ENCODE data around the gene TPRKB.
"Not testable (repeated sequence)": the region's sequence is repeated elsewhere in the genome, so short reads cannot be mapped to it uniquely, and the experiment has no call there.

The TPRKB gene

DNA sequence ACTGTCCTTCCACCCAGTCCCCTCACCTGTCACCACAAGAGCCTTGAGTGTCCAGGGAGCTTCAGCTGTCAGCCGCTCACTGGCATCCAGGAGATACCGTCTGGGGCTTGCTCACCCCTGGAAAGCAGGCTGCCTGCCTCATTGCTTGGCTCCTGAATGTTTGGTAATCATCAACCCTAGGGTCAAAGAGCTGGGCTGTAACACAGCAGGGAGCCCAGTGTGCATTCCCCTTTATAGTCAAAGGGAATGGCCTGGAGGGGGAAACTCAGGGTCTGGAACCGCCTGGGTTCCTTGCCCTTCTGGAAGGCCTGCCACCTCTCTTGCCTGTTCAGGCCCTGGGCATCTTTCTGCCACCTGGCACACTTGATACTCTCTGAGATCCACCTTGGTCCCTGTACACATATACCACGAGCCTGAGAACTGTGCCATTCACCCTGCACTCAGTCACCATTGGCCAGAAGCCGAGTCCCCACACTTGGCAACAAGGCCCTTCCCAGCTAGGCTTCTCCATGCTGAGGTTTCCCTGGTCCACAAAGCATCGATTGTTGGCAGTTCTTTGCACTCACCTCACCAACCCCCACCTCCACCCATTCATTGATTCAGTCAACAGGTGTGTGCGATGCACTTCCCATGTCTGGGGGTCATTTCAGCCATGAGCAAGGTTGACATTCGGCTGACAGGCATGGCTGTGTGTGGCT lies 35.0 kb downstream of the TPRKB start:
- Histone ChIP-seq H4K20me1 (ENCODE audit: control insufficient read depth, insufficient read depth, low read depth, low read length) (no peaks in the 10 kb centered on the region), H3K4me3 (ENCODE audit: low read length) (no peak overlapping the region), H3K27ac (ENCODE audit: low read depth, low read length) (no peak overlapping the region), H3K79me2 (ENCODE audit: control insufficient read depth, low read length) (no peaks in the 10 kb centered on the region), H3K4me2 (ENCODE audit: low read length) (no peak overlapping the region), H3K36me3 (ENCODE audit: control insufficient read depth, low read length) (no peaks in the 10 kb centered on the region), H3K9me3 (ENCODE audit: control insufficient read depth, insufficient read depth, low read length) (0 out of 2 replicates have a peak, but pooled peaks cover 3% of the 10 kb centered on the region), H3K27me3 (ENCODE audit: control insufficient read depth, low read length) (no peaks in the 10 kb centered on the region; the same call in 1 of the 2 replicates), H3K4me1 (ENCODE audit: control insufficient read depth, low read length) (no peaks in the 10 kb centered on the region), H3K9me2 (replicated peaks; ENCODE audit: control insufficient read depth, low read length) (no peaks in the 10 kb centered on the region), H3F3A (ENCODE audit: control insufficient read depth, insufficient read depth) (no peaks in the 10 kb centered on the region)
- TF ChIP-seq, protein P1, sequence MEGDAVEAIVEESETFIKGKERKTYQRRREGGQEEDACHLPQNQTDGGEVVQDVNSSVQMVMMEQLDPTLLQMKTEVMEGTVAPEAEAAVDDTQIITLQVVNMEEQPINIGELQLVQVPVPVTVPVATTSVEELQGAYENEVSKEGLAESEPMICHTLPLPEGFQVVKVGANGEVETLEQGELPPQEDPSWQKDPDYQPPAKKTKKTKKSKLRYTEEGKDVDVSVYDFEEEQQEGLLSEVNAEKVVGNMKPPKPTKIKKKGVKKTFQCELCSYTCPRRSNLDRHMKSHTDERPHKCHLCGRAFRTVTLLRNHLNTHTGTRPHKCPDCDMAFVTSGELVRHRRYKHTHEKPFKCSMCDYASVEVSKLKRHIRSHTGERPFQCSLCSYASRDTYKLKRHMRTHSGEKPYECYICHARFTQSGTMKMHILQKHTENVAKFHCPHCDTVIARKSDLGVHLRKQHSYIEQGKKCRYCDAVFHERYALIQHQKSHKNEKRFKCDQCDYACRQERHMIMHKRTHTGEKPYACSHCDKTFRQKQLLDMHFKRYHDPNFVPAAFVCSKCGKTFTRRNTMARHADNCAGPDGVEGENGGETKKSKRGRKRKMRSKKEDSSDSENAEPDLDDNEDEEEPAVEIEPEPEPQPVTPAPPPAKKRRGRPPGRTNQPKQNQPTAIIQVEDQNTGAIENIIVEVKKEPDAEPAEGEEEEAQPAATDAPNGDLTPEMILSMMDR (IDR thresholded peaks at IDR 0.05; ENCODE audit: low read depth, low read length, poor library complexity, severe bottlenecking) = no peak
- TF ChIP-seq EZH2phosphoT487 (IDR thresholded peaks at IDR 0.05; ENCODE audit: borderline replicate concordance, low read length) = no peak

GRCh38 chr2:73701448-73701765 lies 35.7 kb downstream of the TPRKB start:
- H3K4me3 ChIP-seq (ENCODE audit: low read length); H3K27me3 ChIP-seq (ENCODE audit: control insufficient read depth, low read length); H3F3A ChIP-seq (ENCODE audit: control insufficient read depth, insufficient read depth); H3K4me2 ChIP-seq (ENCODE audit: low read length); H3K4me1 ChIP-seq (ENCODE audit: control insufficient read depth, low read length); H4K20me1 ChIP-seq (ENCODE audit: control insufficient read depth, insufficient read depth, low read depth, low read length); H3K36me3 ChIP-seq (ENCODE audit: control insufficient read depth, low read length); H3K9me3 ChIP-seq (ENCODE audit: control insufficient read depth, insufficient read depth, low read length); H3K79me2 ChIP-seq (ENCODE audit: control insufficient read depth, low read length); H3K27ac ChIP-seq (ENCODE audit: low read depth, low read length); H3K9me2 ChIP-seq (replicated peaks; ENCODE audit: control insufficient read depth, low read length): not testable (repeated sequence)

DNA sequence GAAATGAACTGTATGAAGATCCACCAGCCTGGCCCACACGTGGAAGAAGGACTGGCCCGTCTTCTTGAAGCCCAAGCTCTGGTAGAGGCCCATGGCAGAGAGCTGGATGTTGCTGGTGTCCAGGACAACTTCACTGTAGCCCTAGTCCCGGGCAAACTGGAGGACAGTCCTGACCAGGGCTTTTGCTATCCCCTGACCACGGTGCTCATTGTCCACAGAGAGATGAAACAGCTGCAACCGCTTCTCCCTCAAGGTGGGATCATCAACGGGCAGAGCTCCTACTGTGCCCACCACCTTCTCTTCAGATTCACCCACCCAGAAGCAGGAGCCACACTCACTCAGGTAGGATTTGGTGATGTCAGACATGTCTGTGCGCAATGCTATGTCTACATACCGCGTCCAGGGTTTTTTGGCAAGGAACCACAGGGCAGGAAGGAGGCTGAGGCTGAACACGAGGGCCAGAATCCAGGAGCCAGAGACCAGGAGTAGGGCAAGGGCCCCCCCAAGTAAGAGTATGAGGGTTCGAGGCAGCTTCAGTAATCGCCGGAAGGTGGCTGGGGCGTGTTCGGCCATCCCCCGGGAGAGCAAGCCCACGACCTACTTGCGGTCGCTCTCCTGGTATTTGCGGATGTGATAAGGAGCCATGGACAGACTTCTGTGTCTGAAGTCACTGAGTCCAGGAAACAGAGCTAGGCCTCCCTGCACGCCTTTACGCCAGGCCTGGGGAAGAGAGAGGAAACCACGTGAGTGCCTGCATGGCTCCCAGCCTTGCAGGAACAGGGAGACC lies 36.3 kb downstream of the TPRKB start:
- H3K9me3 ChIP-seq (ENCODE audit: control insufficient read depth, insufficient read depth, low read length) = 0 out of 2 replicates have a peak, but pooled peaks cover 3% of the 10 kb centered on the region
- no peak overlapping the region for H3K4me3 ChIP-seq (ENCODE audit: low read length)
- no peak overlapping the region for H3K4me2 ChIP-seq (ENCODE audit: low read length)
- no peak overlapping the region for H3K27ac ChIP-seq (ENCODE audit: low read depth, low read length)
- H3K79me2 ChIP-seq (ENCODE audit: control insufficient read depth, low read length) = no peaks in the 10 kb centered on the region
- no peaks in the 10 kb centered on the region for H3K36me3 ChIP-seq (ENCODE audit: control insufficient read depth, low read length)
- no peaks in the 10 kb centered on the region for H3K4me1 ChIP-seq (ENCODE audit: control insufficient read depth, low read length)
- H3F3A ChIP-seq (ENCODE audit: control insufficient read depth, insufficient read depth) = no peaks in the 10 kb centered on the region
- no peaks in the 10 kb centered on the region for H3K9me2 ChIP-seq (replicated peaks; ENCODE audit: control insufficient read depth, low read length)
- TF ChIP-seq, protein P1 (IDR thresholded peaks at IDR 0.05; ENCODE audit: low read depth, low read length, poor library complexity, severe bottlenecking) = no peak
- TF ChIP-seq EZH2phosphoT487 (IDR thresholded peaks at IDR 0.05; ENCODE audit: borderline replicate concordance, low read length) = no peak
- H3K27me3 ChIP-seq (ENCODE audit: control insufficient read depth, low read length) = no peaks in the 10 kb centered on the region; the same call in 1 of the 2 replicates
- no peaks in the 10 kb centered on the region for H4K20me1 ChIP-seq (ENCODE audit: control insufficient read depth, insufficient read depth, low read depth, low read length)

DNA sequence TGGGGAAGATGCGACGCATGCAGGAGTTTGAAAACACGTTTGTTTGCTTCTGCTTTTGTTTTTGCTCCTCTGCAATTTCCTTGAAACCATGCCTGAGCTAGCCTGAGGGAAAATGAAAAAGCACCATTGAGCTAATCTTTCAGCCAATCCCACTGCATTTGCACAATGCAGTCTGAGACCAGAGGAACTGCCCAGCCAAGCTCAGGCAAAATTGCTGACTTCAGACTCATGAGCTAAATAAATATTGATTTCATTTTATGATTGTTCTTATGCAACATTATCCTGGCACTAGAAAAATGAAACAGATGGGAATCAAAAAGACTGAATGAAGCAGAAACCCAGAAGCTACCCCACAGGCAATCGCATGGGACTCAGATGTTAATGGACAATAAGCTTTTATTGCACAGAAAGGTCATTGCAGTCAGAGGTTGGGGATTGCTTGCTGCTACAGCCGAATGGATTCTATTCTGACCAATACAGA lies 37.0 kb downstream of the TPRKB start:
- Histone ChIP-seq H3K4me1 (ENCODE audit: control insufficient read depth, low read length) (no peaks in the 10 kb centered on the region), H3K9me2 (replicated peaks; ENCODE audit: control insufficient read depth, low read length) (no peaks in the 10 kb centered on the region), H3K4me2 (ENCODE audit: low read length) (no peak overlapping the region), H3K9me3 (ENCODE audit: control insufficient read depth, insufficient read depth, low read length) (0 out of 2 replicates have a peak, but pooled peaks cover 3% of the 10 kb centered on the region), H3K27ac (ENCODE audit: low read depth, low read length) (no peak overlapping the region), H3F3A (ENCODE audit: control insufficient read depth, insufficient read depth) (no peaks in the 10 kb centered on the region), H3K27me3 (ENCODE audit: control insufficient read depth, low read length) (no peaks in the 10 kb centered on the region; the same call in 1 of the 2 replicates), H3K36me3 (ENCODE audit: control insufficient read depth, low read length) (no peaks in the 10 kb centered on the region), H3K79me2 (ENCODE audit: control insufficient read depth, low read length) (no peaks in the 10 kb centered on the region), H4K20me1 (ENCODE audit: control insufficient read depth, insufficient read depth, low read depth, low read length) (no peaks in the 10 kb centered on the region), H3K4me3 (ENCODE audit: low read length) (no peak overlapping the region)
- TF ChIP-seq EZH2phosphoT487 (IDR thresholded peaks at IDR 0.05; ENCODE audit: borderline replicate concordance, low read length) = no peak
- TF ChIP-seq, protein P1 (IDR thresholded peaks at IDR 0.05; ENCODE audit: low read depth, low read length, poor library complexity, severe bottlenecking) = no peak

All from DOHH2 (cell line).